Fibroblast of skin of back (primary cell): Measurements from ENCODE around the gene SOBP.
A peak's percentile ranks its signal among the peaks of the same experiment; 100 is the strongest.
"Not testable (repeated sequence)": the region's sequence is repeated elsewhere in the genome, so short reads cannot be mapped to it uniquely, and the experiment has no call there.

Experiments
- DNase-seq: peaks from one replicate; pipeline ENCODE4 v3.0.0-alpha.2; 2013

The SOBP gene

DNA sequence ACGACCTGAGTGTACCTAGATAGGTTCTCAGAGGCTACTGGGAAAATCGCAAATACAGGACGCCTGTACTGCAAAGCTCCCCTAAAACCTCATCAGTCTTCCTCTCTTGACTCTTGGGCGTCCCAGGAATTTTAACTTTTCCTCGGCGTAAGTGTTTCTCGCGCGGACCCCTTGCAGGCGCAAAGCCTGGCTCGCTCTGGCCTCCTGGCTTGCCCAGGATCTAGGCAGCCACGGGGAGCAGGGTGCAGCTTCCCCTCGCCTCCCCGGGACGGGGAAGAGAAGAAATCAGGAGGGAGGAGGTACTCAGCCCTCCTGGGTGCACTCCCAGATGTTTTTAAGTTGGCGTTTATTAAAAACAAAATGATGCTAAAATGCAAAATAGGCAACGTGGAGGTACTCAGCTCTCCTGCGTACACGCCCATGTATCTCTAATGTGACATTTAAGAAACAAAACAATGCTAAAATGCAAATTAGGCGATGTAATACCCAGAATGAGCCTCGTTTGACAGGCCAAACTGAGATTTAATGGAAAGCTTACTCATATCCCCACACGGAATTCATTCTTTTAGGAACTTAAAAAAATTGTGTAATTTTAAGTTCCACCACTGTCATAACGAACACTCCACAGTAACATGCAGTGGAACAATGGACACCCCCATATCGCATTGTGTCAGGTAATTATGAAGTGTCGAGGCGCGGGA, 1.6 kb upstream of the SOBP start:
- DNase-seq: no peak

DNA sequence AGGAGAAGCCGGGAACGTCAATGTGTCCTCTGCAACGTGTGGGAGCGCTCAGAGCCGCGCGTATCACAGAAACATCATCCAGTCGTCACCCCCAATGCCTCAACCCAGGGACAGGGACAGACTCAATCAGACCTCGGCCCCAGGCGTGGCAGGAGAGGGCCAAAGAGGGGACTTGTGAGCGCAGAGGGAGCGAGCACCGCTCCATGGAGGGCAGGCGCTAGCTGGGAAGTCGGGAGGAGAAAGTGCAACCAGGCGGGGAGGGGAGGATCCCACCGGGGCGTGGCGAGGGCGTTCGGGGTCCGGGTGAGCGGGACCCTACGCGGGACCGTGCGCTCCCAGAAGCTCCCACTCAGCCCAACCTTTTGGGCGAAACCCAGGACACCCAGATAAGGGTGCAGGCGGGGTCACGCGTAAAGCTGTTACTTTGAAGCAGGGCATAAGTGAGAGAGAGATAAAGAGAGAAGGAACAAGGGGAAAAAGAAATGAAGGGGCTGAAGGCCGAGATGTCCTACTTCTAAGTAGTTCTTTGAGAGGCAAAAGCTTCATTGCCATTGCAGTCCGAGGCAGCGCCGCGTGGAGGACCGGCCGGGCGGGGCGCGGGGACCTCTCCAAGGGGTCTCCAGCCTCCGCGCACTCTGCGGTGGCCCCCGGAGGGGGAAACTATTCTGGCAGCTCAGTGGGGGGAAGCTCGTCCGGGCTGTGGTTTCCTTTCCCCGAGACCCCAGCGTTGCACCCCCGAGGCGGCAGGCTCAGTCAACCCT, 862 bp upstream of the SOBP start:
- DNase-seq: peak; percentile 29

GRCh38 chr6:107490566-107491137, 735 bp downstream of the SOBP start:
- DNase-seq: no peak

GRCh38 chr6:107491138-107491609, 1.3 kb downstream of the SOBP start:
- peak; percentile 13 for DNase-seq

DNA sequence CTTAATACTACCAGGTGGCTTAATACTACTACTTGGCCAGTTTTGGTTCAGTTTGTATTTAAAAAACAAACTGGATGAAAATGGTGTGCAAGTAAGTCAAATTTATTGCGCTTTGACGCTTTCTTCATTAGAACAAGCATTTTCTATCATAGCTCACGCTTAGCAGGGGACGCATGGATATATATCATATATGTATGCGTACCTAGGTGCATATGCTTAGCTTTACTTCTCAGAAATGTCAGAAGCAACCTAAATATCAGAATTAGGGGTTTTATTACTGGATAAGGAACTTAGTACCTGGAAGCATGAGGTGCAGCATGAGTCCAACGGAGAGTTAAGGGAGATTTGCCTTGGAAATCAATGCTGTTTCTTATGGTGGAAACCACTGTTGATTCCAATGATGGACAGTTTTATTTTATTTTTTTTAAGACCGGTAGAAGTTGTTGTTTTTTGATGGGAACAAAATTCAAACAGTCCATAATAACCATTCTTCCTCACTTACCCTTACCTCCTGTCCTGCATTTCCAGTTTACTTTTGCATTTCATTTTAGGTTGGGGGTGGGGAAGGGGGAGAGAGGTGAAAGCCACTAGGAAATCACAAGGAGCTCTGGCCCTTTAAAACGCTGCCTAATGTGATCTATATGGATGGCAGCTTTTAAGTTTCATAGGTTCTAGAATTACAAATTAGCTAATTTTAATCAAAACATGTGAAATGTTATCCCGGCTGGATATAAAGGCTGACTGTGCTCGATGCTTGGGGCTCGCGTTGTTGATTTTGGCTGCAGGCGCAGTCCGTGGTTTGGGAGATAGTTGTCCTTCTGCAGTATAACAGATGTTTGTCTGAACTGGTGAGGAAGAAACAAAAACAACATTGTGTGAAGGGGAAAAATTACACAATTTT, 2.1 kb downstream of the SOBP start:
- DNase-seq: peak; percentile 59

GRCh38 chr6:107493158-107494057, 3.5 kb downstream of the SOBP start:
- DNase-seq: no peak

- DNase-seq: peak; percentile 28
Observed at GRCh38 chr6:107495196-107495643, 5.3 kb downstream of the SOBP start.

- DNase-seq: no peak
Observed at GRCh38 chr6:107495971-107496370, 6.1 kb downstream of the SOBP start.

- DNase-seq: no peak
Observed at GRCh38 chr6:107496892-107497684, 7.2 kb downstream of the SOBP start.

DNA sequence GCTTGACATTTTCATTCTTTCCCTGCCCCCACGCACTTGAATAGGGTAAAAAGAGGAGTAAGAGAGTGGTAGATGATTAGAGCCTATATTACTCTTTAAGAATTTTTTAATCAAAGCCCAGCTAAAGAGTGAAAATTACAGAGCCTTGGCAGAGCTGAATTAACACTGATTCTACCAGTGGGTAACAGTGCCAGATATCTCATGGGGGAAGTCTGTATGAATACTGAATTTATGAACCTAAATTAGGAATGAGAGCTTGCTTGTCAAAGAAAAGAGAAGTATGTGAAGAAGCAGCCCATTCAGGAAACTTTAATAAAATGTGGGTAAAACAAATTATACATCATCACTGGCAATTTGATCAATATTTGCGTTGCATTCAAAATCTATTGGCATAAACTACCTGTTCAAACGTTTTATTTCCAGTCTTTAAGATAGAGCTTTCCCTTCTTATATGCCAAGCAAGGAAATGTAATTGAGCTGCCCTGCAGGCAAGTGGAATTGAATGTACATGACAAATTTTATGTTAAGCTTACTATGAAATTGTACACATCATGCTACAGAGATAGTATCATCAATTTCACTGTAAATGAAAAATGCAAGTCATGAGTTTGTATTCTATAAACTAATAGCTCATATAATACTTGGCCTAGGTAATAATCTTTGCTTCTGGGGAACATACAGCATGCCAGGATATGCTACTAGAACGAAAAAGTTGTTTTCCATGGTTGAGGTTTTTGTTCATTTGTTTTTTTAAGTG, 14.5 kb downstream of the SOBP start:
- DNase-seq: no peak

DNA sequence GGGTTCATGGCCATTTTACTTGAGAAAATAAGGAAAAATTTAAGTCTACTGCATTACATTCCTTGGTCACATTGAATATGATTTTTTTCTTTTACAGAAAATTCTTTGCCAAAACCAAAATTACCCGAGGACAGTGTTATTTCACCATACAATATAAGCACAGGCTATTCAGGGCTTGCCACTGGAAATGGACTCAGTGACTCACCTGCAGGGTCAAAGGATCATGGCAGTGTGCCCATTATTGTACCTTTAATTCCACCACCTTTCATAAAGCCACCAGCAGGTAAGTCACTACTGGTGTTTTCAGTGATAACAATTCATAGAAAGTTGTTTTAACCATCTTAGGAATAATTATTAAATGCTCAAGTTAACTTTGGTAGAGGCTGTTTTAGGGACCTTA, 16.2 kb downstream of the SOBP start:
- DNase-seq: no peak

- peak; percentile 17 for DNase-seq
Observed at GRCh38 chr6:107509506-107509905, 19.6 kb downstream of the SOBP start.

GRCh38 chr6:107510108-107510507, 20.2 kb downstream of the SOBP start:
- DNase-seq: no peak

DNA sequence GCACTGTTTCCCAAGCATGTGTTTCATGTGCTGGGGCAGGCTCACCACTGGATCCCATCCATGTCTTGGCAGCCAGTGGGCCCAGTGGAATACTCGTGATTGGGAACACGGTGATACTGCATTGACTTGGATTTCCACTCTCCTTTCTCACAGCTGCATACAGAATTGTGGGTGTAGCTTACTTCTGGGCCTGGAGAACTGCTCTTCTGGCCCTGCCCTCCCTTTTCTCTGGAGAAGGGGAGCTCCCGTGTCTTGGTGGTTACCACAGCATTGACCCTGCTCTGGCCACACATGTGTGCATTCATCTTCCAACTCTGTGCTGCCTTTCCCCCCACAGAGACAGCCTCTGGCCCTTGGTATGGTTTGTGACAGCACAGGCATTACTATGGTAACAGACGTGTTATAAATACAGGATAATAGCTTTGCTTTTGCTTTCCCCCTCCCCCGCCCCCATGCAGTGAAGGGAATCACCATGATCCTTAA, 21.6 kb downstream of the SOBP start:
- DNase-seq: no peak

- no peak for DNase-seq
Observed at GRCh38 chr6:107513214-107513613, 23.3 kb downstream of the SOBP start.

GRCh38 chr6:107515955-107516354, 26.0 kb downstream of the SOBP start:
- no peak for DNase-seq

- no peak for DNase-seq
Observed at GRCh38 chr6:107517274-107517673, 27.4 kb downstream of the SOBP start.

- not testable (repeated sequence) for DNase-seq
Observed at GRCh38 chr6:107519224-107519623, 29.3 kb downstream of the SOBP start.

DNA sequence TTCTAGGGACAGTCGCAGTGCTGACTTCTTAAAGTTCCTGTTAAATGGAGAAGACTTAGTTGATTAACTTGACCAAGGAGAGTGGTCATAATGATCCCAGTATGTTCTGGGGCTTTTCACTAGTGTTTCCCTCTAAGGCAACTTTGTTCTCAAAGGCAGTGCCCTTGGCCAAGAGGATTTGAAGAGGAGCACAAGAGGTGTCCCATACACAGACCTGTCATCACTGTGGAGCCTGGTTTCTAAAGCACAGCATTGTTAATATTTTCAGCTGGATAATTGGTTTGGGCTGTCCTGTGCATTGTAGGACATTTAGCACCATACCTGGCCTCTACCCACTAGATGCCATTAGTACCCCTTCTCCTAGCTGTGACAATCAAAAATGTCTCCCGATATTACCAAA, 30.8 kb downstream of the SOBP start:
- DNase-seq: not testable (repeated sequence)
